Left lung (tissue), 10 donors: ENCODE data around the gene NOL9. TPM values are rescaled to one million over a fixed set of nuclear protein-coding genes. Genes with fewer than 3 reads are reported as not detected.

Experiments
- ATAC-seq: fragments of 200-7000 bp; cut with Tn5 transposase; one replicate; pipeline ENCODE4 v1.9.1; 2020; ENCODE audit warnings: moderate library complexity
- DNase-seq, 4 donors: peaks; one replicate each; pipeline ENCODE4 v3.0.0-alpha.2; 2013 to 2020
- H3K27ac ChIP-seq, 2 donors: fragments of 200-600 bp; sonication (generic) in 1 of 2; one replicate each; pipeline versions ENCODE4 v1.5.0 to v1.8.0; 2020 to 2021
- H3K27me3 ChIP-seq, 2 donors: fragments of 200-600 bp; sonication (generic) in 1 of 2; one replicate each; pipeline versions ENCODE4 v1.5.0 to v1.8.0; 2020 to 2021
- H3K36me3 ChIP-seq, 2 donors: fragments of 200-600 bp; sonication (generic) in 1 of 2; one replicate each; pipeline versions ENCODE4 v1.5.0 to v1.8.0; 2020 to 2021
- H3K4me1 ChIP-seq, 2 donors: fragments of 200-600 bp; one replicate each; pipeline ENCODE4 v1.8.0; 2021
- H3K4me3 ChIP-seq, 2 donors: fragments of 200-600 bp; sonication (generic) in 1 of 2; one replicate each; pipeline versions ENCODE4 v1.5.0 to v1.8.0; 2020 to 2021; ENCODE audit warnings: mild to moderate bottlenecking in 1 of 2
- H3K9me3 ChIP-seq, 2 donors: fragments of 200-600 bp; sonication (generic) in 1 of 2; one replicate each; pipeline versions ENCODE4 v1.5.0 to v1.8.0; 2020 to 2021
- CTCF ChIP-seq, 2 donors: fragments of 200-600 bp; sonication (generic) in 1 of 2; IDR thresholded peaks; one replicate each; pipeline versions ENCODE4 v1.5.0 to v1.8.0; 2021; ENCODE audit warnings: antibody characterized with exemption in 2 of 2
- intact Hi-C, 2 donors: fragments of 100-400 bp; cut with DNase I; formaldehyde crosslinking; loops; one replicate each; pipeline versions ENCODE4 v1.11.2 to v1.14.2; 2022
- polyA plus RNA-seq, 6 donors: library from polyadenylated mRNA; unstranded; fragments of 120-200 nt; gene quantifications; one replicate each; pipeline ENCODE4 v1.2.1, GENCODE V29; 2013; ENCODE audit not compliant: insufficient read length in 6 of 6
- total RNA-seq, 2 donors: library from RNA; stranded (reverse); fragmentation: NEBNext Ultra II Directional; extraction: Animal tissue kit (Norgen Biotek cat#: 25700); gene quantifications; one replicate each; pipeline ENCODE4 v1.2.1, GENCODE V29; 2021
- donor health status: DM: no; HTN: yes; CAD: no.
- donor health status: DM: no; HTN: no; CAD: no.

NOL9 gene
- total and polyA plus RNA-seq, 8 donors, result 19.1 to 30.8 (median 24.8) TPM

- Histone ChIP-seq H3K36me3 (peaks cover 0 to 66% of the 10 kb centered on the region in 2 donors), H3K4me3 (no peak overlapping the region), H3K9me3 (no peaks in the 10 kb centered on the region), H3K4me1 (peaks cover 7 to 62% of the 10 kb centered on the region in 2 donors), H3K27me3 (no peaks in the 10 kb centered on the region), H3K27ac (peak overlapping the region in 1 of 2 donors; percentile 99)
- intact Hi-C loops, result no loop called here
- DNase-seq (no peak), ATAC-seq (no peak)
- no peak for TF ChIP-seq CTCF (IDR thresholded peaks at IDR 0.05)
Measured at GRCh38 chr1:6597777-6598131, 43.4 kb upstream of the NOL9 start.

- no peaks in the 10 kb centered on the region for H3K27me3 ChIP-seq
- no peak for DNase-seq
- H3K36me3 ChIP-seq, result peaks cover 0 to 72% of the 10 kb centered on the region in 2 donors
- H3K4me1 ChIP-seq, result peaks cover 7 to 62% of the 10 kb centered on the region in 2 donors
- ATAC-seq, result no peak
- H3K9me3 ChIP-seq, result no peaks in the 10 kb centered on the region
- intact Hi-C loops, result no loop called here
- H3K4me3 ChIP-seq, result no peak overlapping the region
- peak overlapping the region in 1 of 2 donors; percentile 99 for H3K27ac ChIP-seq
- no peak for TF ChIP-seq CTCF (IDR thresholded peaks at IDR 0.05)
Measured at GRCh38 chr1:6596886-6597776, 42.8 kb upstream of the NOL9 start.

- intact Hi-C loops, result no loop called here
- Histone ChIP-seq H3K27me3 (no peaks in the 10 kb centered on the region), H3K27ac (no peak overlapping the region), H3K4me1 (peaks cover 7 to 67% of the 10 kb centered on the region in 2 donors), H3K9me3 (no peaks in the 10 kb centered on the region), H3K36me3 (peaks cover 0 to 80% of the 10 kb centered on the region in 2 donors), H3K4me3 (no peak overlapping the region)
- no peak for TF ChIP-seq CTCF (IDR thresholded peaks at IDR 0.05)
- ATAC-seq (no peak), DNase-seq (no peak)
Measured at GRCh38 chr1:6596351-6596750, 42.0 kb upstream of the NOL9 start.

- no peak overlapping the region for H3K27ac ChIP-seq
- intact Hi-C loops, result no loop called here
- H3K27me3 ChIP-seq, result no peaks in the 10 kb centered on the region
- no peak overlapping the region for H3K4me3 ChIP-seq
- ATAC-seq, result no peak
- no peak for DNase-seq
- H3K9me3 ChIP-seq, result no peaks in the 10 kb centered on the region
- peaks cover 7 to 71% of the 10 kb centered on the region in 2 donors for H3K4me1 ChIP-seq
- H3K36me3 ChIP-seq, result peaks cover 0 to 92% of the 10 kb centered on the region in 2 donors
- TF ChIP-seq CTCF (IDR thresholded peaks at IDR 0.05), result no peak
Measured at GRCh38 chr1:6594977-6595740, 40.8 kb upstream of the NOL9 start.

- intact Hi-C loops, result no loop called here
- Histone ChIP-seq H3K27me3 (no peaks in the 10 kb centered on the region), H3K36me3 (peaks cover 0 to 100% of the 10 kb centered on the region in 2 donors), H3K4me3 (no peak overlapping the region), H3K27ac (no peak overlapping the region), H3K9me3 (no peaks in the 10 kb centered on the region), H3K4me1 (peaks cover 0 to 65% of the 10 kb centered on the region in 2 donors)
- no peak for TF ChIP-seq CTCF (IDR thresholded peaks at IDR 0.05)
- DNase-seq, result no peak
- ATAC-seq, result no peak
Measured at GRCh38 chr1:6593810-6594209, 39.5 kb upstream of the NOL9 start.
